LNCAP (cell line): ENCODE results near the gene PPP1R1C.

Source experiments
- CTCF ChIP-seq: fragments of 450-650 bp; IDR thresholded peaks from 2 replicates; pipeline ENCODE4 v1.5.1; 2017; ENCODE audit warnings: mild to moderate bottlenecking

Gene PPP1R1C

GRCh38 chr2:182031956-182032355, 46.3 kb downstream of the PPP1R1C start:
- no peak for TF ChIP-seq CTCF

GRCh38 chr2:182033449-182033848, 47.8 kb downstream of the PPP1R1C start:
- no peak for TF ChIP-seq CTCF

GRCh38 chr2:182038576-182038975, 52.9 kb downstream of the PPP1R1C start:
- no peak for TF ChIP-seq CTCF

- no peak for TF ChIP-seq CTCF
These were observed 57.4 kb downstream of the PPP1R1C start for GRCh38 chr2:182043021-182043420.

- no peak for TF ChIP-seq CTCF
These were observed 58.2 kb downstream of the PPP1R1C start for GRCh38 chr2:182043861-182044260.

- no peak for TF ChIP-seq CTCF
These were observed 61.9 kb downstream of the PPP1R1C start for GRCh38 chr2:182047544-182047943.

GRCh38 chr2:182048088-182048487, 62.4 kb downstream of the PPP1R1C start:
- TF ChIP-seq CTCF = no peak

- no peak for TF ChIP-seq CTCF
These were observed 63.0 kb downstream of the PPP1R1C start for GRCh38 chr2:182048621-182049020.
